PFSK-1 (cell line): ENCODE results near the gene SUPT3H.

Source experiments
- FOXP2 ChIP-seq: optimal IDR thresholded peaks from 2 replicates; pipeline ENCODE3; 2011; ENCODE audit warnings: borderline replicate concordance, control low read depth, inconsistent platforms; ENCODE audit not compliant: insufficient read depth; ENCODE audit errors: extremely low read length, extremely low read depth
- POLR2AphosphoS5 ChIP-seq: IDR thresholded peaks from 2 replicates; pipeline ENCODE4 v1.6.1; 2012; ENCODE audit warnings: low read depth, mild to moderate bottlenecking, control low read depth, low read length, moderate library complexity
- SIN3A ChIP-seq: IDR thresholded peaks from 2 replicates; pipeline ENCODE4 v1.6.1; 2012; ENCODE audit warnings: mild to moderate bottlenecking, low read length, moderate library complexity, borderline replicate concordance; ENCODE audit not compliant: insufficient read depth
- TAF1 ChIP-seq: IDR thresholded peaks from 2 replicates; pipeline ENCODE4 v1.6.1; 2012; ENCODE audit warnings: low read length, control low read depth, borderline replicate concordance; ENCODE audit not compliant: insufficient read depth
- TF ChIP-seq, protein P1 (sequence below), 2 experiments: IDR thresholded peaks; 2 replicates each; pipeline versions ENCODE4 v1.6.1 to v1.8.0; 2011 to 2012; ENCODE audit warnings: low read depth in 2 of 2, low read length in 2 of 2, control low read depth in 1 of 2, inconsistent platforms in 1 of 2, mild to moderate bottlenecking in 1 of 2, moderate library complexity in 1 of 2; ENCODE audit not compliant: insufficient read depth in 1 of 2

The SUPT3H gene

DNA sequence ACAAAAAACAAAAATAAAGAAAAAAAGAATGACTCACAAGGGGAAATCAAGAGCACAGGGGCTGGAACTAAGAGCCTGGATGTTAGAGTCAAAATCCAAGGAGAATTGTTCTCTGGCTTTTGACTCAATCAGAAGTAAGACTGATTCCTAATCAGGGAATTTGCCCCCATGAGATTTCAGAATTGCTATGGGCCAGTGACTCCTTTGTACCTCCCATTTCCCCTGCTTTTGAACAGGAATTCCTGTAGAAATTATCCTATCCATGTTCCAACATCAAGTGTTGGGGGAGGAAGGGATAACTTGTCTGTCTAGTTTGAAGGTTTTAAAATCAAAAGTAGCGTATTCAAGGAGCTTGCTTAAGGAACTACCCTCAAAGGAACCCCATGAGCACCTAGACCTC, 593.5 kb downstream of the SUPT3H start:
- no peak for TF ChIP-seq POLR2AphosphoS5
- TF ChIP-seq, protein P1, sequence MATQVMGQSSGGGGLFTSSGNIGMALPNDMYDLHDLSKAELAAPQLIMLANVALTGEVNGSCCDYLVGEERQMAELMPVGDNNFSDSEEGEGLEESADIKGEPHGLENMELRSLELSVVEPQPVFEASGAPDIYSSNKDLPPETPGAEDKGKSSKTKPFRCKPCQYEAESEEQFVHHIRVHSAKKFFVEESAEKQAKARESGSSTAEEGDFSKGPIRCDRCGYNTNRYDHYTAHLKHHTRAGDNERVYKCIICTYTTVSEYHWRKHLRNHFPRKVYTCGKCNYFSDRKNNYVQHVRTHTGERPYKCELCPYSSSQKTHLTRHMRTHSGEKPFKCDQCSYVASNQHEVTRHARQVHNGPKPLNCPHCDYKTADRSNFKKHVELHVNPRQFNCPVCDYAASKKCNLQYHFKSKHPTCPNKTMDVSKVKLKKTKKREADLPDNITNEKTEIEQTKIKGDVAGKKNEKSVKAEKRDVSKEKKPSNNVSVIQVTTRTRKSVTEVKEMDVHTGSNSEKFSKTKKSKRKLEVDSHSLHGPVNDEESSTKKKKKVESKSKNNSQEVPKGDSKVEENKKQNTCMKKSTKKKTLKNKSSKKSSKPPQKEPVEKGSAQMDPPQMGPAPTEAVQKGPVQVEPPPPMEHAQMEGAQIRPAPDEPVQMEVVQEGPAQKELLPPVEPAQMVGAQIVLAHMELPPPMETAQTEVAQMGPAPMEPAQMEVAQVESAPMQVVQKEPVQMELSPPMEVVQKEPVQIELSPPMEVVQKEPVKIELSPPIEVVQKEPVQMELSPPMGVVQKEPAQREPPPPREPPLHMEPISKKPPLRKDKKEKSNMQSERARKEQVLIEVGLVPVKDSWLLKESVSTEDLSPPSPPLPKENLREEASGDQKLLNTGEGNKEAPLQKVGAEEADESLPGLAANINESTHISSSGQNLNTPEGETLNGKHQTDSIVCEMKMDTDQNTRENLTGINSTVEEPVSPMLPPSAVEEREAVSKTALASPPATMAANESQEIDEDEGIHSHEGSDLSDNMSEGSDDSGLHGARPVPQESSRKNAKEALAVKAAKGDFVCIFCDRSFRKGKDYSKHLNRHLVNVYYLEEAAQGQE (IDR thresholded peaks at IDR 0.05; ENCODE audit: insufficient read depth in 1 of 2, low read depth in 2 of 2, low read length in 2 of 2), result no peak
- TF ChIP-seq SIN3A, result no peak
- TF ChIP-seq FOXP2, result no peak
- no peak for TF ChIP-seq TAF1

DNA sequence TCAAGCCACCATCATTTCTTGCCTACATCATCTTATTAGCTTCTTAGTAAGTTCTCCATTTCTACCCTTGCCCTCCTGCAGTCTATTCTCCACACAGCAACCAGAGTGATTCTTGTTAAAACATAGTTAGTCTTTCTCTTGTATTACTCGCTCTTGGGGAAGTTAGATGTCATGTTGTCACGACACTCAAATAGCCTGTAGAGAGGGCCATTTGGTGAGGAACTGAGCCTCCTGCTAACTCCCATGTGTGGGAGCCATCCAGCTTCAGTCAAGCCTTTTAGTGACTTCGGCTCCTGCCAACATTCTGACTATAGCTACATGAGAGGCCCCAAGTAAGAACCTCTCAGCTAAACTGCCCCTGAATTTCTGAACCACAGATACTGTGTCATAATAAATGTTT, 594.8 kb downstream of the SUPT3H start:
- TF ChIP-seq, protein P1 (IDR thresholded peaks at IDR 0.05; ENCODE audit: insufficient read depth in 1 of 2, low read depth in 2 of 2, low read length in 2 of 2), result no peak
- no peak for TF ChIP-seq FOXP2
- TF ChIP-seq POLR2AphosphoS5, result no peak
- TF ChIP-seq SIN3A, result no peak
- TF ChIP-seq TAF1, result no peak

DNA sequence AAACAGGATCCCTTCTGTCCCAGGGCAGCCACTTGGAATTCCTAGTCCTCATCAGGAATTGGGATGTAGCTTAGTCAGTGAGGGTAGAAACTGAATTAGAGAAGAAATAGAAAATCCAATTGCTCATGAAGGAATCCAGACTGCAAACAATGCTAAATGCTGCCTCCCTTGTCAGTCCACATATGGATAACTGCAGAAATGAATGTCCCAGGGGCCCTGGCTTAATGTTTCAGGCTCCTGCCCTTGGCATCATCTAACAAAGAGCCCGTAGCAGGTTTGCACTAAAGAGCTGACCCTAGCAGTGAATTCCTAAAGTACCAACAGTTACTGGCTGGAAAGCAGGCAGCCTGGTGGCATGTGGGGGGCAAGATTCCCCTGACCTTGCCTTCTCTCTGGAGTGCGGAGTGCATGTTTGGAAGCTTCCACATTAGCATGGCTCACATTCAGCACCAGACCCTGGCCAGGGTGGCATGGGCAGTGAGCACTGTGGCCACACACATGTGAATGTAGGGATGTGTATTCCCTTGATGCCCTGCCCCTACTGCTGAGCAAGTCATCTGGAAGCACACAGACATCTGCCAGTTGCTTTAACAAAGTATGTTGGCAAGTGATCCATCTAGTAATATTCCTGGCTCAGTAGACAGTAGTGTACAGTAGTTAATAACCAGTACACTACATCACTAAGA, 595.7 kb downstream of the SUPT3H start:
- no peak for TF ChIP-seq TAF1
- TF ChIP-seq, protein P1 (IDR thresholded peaks at IDR 0.05; ENCODE audit: insufficient read depth in 1 of 2, low read depth in 2 of 2, low read length in 2 of 2), result no peak

DNA sequence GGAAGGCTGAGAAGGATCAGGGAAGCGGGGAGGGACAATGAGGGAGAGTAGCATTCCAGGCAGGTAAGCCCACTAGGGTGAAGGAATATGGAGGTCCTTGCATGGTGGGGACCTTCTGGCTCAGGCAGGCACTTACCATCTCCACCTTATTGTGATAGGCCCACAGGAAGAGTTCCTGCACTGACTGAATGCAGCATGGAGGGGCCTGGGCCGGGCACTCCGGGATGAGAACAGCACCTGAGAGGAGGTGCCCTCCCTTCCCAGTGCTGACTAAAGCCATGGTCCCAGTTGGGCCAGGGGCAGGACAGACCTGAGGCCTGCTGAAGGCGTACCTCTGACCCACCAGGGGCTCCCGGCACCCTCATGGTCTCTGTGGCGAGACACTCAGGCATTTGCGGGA, 597.6 kb downstream of the SUPT3H start:
- TF ChIP-seq POLR2AphosphoS5 (no peak), FOXP2 (no peak), TAF1 (no peak), SIN3A (no peak)
- TF ChIP-seq, protein P1 (IDR thresholded peaks at IDR 0.05; ENCODE audit: insufficient read depth in 1 of 2, low read depth in 2 of 2, low read length in 2 of 2), result no peak
